HL-60/S4 treated with phorbol 12-myristate 13-acetate at 8.2 ng/mL for 4 days and 3 days (cell line): ENCODE measurements around the gene MAP3K5.

ENCODE experiments used
- in situ Hi-C: fragments of 300-500 bp; cut with MboI; formaldehyde crosslinking; loops from 2 replicates; pipeline ENCODE4 v1.15.0; 2022; ENCODE audit warnings: low sequenced_read_pairs

The MAP3K5 gene

GRCh38 chr6:136525586-136526195 lies 266.6 kb downstream of the MAP3K5 start:
- in situ Hi-C loops = no loop called here

GRCh38 chr6:136524936-136525413 lies 267.3 kb downstream of the MAP3K5 start:
- in situ Hi-C loops = no loop called here

- in situ Hi-C loops = no loop called here
Measured at GRCh38 chr6:136524339-136524935, 267.8 kb downstream of the MAP3K5 start.

DNA sequence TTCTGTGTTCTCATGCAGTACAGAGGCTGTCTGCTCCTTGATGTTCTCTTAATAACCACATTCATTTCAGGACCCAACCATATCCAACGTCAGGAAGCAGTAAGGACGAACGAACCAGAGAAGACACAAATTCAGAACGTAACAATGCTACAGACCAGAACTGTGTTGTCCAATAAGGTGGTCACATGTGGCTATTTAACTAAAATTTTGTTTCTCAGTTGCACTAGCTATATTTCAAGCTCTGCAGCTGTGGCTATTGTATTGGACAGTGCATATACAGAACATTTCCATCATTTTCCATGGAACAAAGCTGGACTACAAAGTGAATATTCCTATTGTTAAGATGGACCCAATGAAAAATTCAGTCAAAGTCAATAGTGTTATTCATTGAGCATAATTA lies 269.1 kb downstream of the MAP3K5 start:
- in situ Hi-C loops = no loop called here

- in situ Hi-C loops = no loop called here
Measured at GRCh38 chr6:136522636-136523035, 269.6 kb downstream of the MAP3K5 start.

GRCh38 chr6:136521911-136522310 lies 270.4 kb downstream of the MAP3K5 start:
- in situ Hi-C loops = no loop called here

DNA sequence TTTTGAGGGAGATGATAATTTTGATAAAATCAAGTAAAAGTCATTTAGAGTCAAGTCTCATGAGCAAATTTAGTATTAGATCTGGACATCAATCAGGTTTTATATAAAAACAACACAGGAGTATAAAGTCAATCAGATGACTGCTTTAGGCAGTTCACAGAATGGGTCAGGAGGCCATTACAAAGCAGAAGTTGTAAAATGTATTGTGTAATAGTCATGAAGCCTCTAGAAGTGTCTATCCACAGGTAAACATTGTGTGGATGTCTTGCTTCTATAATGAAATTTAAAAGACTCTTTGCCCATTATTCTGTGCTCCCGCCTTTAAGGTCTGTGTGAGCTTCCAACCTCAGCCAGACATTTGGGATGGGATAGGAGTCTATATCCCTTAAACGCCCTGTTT lies 270.9 kb downstream of the MAP3K5 start:
- in situ Hi-C loops = no loop called here

DNA sequence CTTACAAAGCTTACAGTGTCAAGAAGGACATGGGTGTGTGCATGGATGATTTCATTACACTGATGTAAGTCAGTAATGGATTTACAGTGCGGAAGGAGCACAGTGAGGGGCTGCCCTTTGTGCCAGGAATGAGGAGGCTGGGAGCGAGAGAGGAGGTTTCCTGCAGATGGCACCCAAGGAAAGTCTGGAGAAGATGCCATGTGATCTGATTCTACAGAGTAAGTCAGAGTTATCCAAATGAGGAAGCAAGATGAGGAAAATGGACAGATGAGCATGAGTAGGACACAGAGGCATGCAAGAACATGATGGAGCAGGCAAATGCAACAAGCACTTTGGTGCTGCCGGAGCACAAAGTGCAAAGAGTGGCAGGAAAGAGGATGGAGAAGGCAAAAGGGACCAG lies 271.8 kb downstream of the MAP3K5 start:
- in situ Hi-C loops = no loop called here

GRCh38 chr6:136517582-136517981 lies 274.7 kb downstream of the MAP3K5 start:
- in situ Hi-C loops = no loop called here

- in situ Hi-C loops = no loop called here
Measured at GRCh38 chr6:136517002-136517401, 275.3 kb downstream of the MAP3K5 start.

- in situ Hi-C loops = no loop called here
Measured at GRCh38 chr6:136514591-136514990, 277.7 kb downstream of the MAP3K5 start.

DNA sequence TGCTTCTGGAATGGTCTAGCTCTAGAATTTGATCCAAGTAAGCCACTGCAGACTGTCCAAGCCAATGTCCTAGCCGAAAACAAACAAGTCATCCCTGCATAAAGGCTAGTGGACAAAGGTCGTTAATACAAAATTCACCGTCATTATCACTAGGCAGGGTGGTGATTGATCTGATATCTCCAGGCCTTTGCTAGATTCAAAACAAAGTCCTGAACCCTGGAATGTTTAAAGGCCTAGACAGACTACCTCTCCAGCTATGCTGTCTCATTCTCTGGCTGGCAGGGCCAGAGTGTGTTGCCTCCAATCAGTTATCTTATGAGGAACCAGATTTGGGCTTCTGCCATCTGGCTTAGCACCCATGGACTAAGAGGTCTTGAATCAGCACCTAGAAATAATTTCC lies 280.4 kb downstream of the MAP3K5 start:
- in situ Hi-C loops = no loop called here

DNA sequence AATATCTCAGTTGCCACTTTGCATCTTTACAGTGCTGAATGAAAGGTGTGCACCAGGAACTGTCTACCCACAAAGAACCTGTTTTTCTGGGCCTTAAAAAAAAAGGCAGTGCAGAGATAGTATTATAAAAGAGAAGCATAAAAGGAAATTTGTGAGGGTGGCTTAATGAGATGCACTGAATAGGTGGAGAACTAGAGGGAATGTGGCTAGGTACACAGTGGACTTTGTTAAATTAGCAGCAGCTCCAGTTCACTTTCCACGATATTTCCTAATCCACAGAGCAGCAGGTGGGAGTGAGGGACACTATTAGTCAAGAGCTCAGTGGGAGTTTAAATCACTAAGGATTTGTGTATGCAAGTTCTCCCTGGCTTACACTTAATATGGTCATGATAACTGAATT lies 280.9 kb downstream of the MAP3K5 start:
- in situ Hi-C loops = no loop called here

DNA sequence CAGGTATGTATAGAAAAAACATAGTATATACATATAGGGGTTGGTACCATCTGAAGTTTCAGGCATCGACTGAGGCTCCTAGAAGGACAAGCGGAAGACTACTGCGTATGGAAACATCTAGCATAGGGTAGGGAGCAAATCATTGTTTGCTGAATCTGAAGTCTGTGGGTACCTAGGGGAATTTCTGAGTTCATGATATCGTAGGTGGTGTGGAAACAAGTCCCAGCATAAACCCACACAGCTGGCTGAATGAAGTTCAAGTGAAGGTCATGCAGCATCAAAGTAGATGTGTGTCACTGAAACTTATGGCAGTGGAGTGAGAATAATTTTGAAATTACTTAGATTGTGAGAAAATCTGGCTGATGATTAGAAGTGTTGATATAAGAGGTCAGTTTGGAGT lies 281.5 kb downstream of the MAP3K5 start:
- in situ Hi-C loops = no loop called here

DNA sequence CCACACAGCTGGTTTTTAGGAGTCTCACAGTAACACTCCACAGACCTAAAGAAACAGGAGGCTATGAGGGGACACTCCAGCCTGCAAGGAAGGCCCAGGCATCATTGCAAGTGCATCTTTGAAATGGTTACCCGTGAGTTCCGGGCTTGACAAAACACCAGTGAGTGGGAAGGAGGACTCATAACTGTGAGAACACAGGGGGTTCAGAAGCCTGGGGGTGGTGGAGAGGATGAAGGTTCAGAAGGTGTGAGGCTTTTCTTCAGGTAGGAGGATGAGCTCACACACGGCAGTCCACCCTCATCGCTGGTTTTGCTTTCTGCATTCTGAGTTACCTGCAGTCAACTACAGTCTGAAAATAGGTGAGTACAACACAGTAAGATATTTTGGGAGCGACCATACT lies 282.0 kb downstream of the MAP3K5 start:
- in situ Hi-C loops = no loop called here

DNA sequence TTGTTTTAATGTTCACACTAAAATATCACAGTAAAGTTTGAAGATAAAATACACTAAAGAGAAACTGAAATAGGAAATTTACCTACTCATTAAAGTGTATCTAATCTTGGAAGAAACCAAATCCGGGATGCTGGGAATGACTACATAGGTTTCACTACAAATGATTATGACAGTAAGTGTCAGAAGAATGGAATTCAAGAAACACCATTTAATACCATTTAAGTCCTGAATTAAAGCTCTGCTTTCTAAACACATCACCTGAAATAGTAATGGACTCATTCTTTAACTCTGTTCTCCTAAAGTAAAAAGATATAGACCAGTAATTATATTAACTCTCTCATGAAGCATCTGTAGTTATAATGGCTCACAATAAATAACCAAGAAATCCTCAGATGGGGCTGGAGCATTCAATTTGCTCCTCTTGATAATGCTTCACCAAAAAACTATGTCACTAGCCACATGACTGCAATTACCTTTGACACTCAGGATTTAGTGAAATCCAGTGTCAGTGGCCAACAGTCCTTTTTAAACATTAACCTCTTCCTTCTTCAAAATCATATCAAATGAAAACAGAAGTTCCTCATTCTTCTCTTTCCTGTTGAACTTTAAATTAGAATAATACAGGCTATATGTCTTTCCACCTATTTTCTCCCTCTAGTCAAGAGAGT lies 283.4 kb downstream of the MAP3K5 start:
- in situ Hi-C loops = no loop called here
